Activated B cell treated with CpG ODN at 0.5 μM for 24 hours (primary cell): ENCODE data around the gene USP31. TPM values are rescaled to one million over a fixed set of nuclear protein-coding genes. Genes with fewer than 3 reads are reported as not detected.
"Not testable (repeated sequence)": the region's sequence is repeated elsewhere in the genome, so short reads cannot be mapped to it uniquely, and the experiment has no call there.

Source experiments
- ATAC-seq: fragments of 200-7000 bp; cut with Tn5 transposase; one replicate; pipeline ENCODE4 v1.10.0; 2021; ENCODE audit warnings: low read depth, mild to moderate bottlenecking, moderate library complexity
- CTCF ChIA-PET: fragments of 350-600 bp; sonication (Branson Sonifier 250); formaldehyde crosslinking; loops from one replicate; lab custom pipeline; 2021; ENCODE audit warnings: antibody characterized with exemption; lab: Charles Lee
- POLR2A ChIA-PET: fragments of 350-600 bp; sonication (Branson Sonifier 250); formaldehyde crosslinking; loops from one replicate; lab custom pipeline; 2021; ENCODE audit warnings: antibody characterized with exemption; lab: Charles Lee
- DNase-seq: peaks from one replicate; pipeline ENCODE4 v3.0.0; 2022
- H3K27ac Mint-ChIP-seq: one replicate; pipeline ENCODE4 v1.8.0; 2020; ENCODE audit warnings: mixed read lengths
- H3K27me3 Mint-ChIP-seq: one replicate; pipeline ENCODE4 v1.8.0; 2021; ENCODE audit warnings: mixed read lengths
- H3K36me3 Mint-ChIP-seq: one replicate; pipeline ENCODE4 v1.8.0; 2021; ENCODE audit warnings: low read depth, mixed read lengths
- H3K4me1 Mint-ChIP-seq: one replicate; pipeline ENCODE4 v1.8.0; 2021; ENCODE audit warnings: mixed read lengths
- H3K4me3 Mint-ChIP-seq: one replicate; pipeline ENCODE4 v1.8.0; 2020; ENCODE audit warnings: mild to moderate bottlenecking, mixed read lengths
- H3K9me3 Mint-ChIP-seq: one replicate; pipeline ENCODE4 v1.8.0; 2020; ENCODE audit warnings: mixed read lengths
- CTCF ChIP-seq: fragments of 200-600 bp; IDR thresholded peaks from one replicate; pipeline ENCODE4 v1.8.0; 2022; ENCODE audit warnings: antibody characterized with exemption, mild to moderate bottlenecking
- intact Hi-C: fragments of 100-400 bp; cut with micrococcal nuclease; formaldehyde crosslinking; loops from one replicate; pipeline ENCODE4 v1.15.1; 2024
- total RNA-seq: library from RNA; stranded (reverse); gene quantifications from 2 replicates; pipeline ENCODE4 v1.2.3, GENCODE V29; 2022

USP31 gene
- total RNA-seq, 1 donor from 2014 or later, result 4.6 TPM

GRCh38 chr16:23146877-23147601 is 2.2 kb downstream of the USP31 start:
- no peak for TF ChIP-seq CTCF
- Mint-ChIP-seq H3K9me3 (no peaks in the 10 kb centered on the region), H3K27ac (no peak overlapping the region), H3K36me3 (peaks cover 5% of the 10 kb centered on the region), H3K4me1 (peaks cover 11% of the 10 kb centered on the region), H3K27me3 (no peaks in the 10 kb centered on the region), H3K4me3 (no peak overlapping the region)
- intact Hi-C loops, result no loop called here
- ChIA-PET POLR2A (interaction anchor here (0.6 kb wide), 1 partner anchor 1586 kb away, joined by 7 read pairs; no protein-coding TSS in a partner anchor), CTCF (no interaction called here)
- no peak for DNase-seq
- no peak for ATAC-seq

GRCh38 chr16:23145608-23146007 is 3.6 kb downstream of the USP31 start:
- no peak for DNase-seq
- POLR2A ChIA-PET, result no interaction called here

GRCh38 chr16:23145186-23145585 is 4.1 kb downstream of the USP31 start:
- TF ChIP-seq CTCF, result no peak
- ChIA-PET CTCF (interaction anchor here (0.7 kb wide), 1 partner anchor 1553 kb away, joined by 3 read pairs; no protein-coding TSS in a partner anchor), POLR2A (no interaction called here)
- DNase-seq (no peak), ATAC-seq (no peak)
- intact Hi-C loops, result no loop called here
- H3K4me1 Mint-ChIP-seq, result peaks cover 11% of the 10 kb centered on the region
- H3K36me3 Mint-ChIP-seq, result peaks cover 5% of the 10 kb centered on the region
- H3K4me3 Mint-ChIP-seq, result no peak overlapping the region
- H3K27me3 Mint-ChIP-seq, result no peaks in the 10 kb centered on the region
- H3K27ac Mint-ChIP-seq, result no peak overlapping the region
- H3K9me3 Mint-ChIP-seq, result no peaks in the 10 kb centered on the region

More at GRCh38 chr16:23145608-23146007, 3.6 kb downstream of the USP31 start:
- ATAC-seq, result no peak
- H3K36me3 Mint-ChIP-seq, result peaks cover 5% of the 10 kb centered on the region
- intact Hi-C loops, result no loop called here
- no peak overlapping the region for H3K4me3 Mint-ChIP-seq
- H3K27me3 Mint-ChIP-seq, result no peaks in the 10 kb centered on the region
- H3K9me3 Mint-ChIP-seq, result no peaks in the 10 kb centered on the region
- peaks cover 11% of the 10 kb centered on the region for H3K4me1 Mint-ChIP-seq
- TF ChIP-seq CTCF, result no peak
- CTCF ChIA-PET, result no interaction called here
- H3K27ac Mint-ChIP-seq, result no peak overlapping the region

- H3K27me3 Mint-ChIP-seq, ATAC-seq, intact Hi-C loops, H3K36me3 Mint-ChIP-seq, H3K27ac Mint-ChIP-seq, DNase-seq, H3K4me1 Mint-ChIP-seq, H3K9me3 Mint-ChIP-seq, H3K4me3 Mint-ChIP-seq, POLR2A ChIA-PET: not testable (repeated sequence)
- CTCF ChIA-PET, result interaction anchor here (0.7 kb wide), 1 partner anchor 1552 kb away, joined by 3 read pairs; no protein-coding TSS in a partner anchor
These were observed 4.9 kb downstream of the USP31 start for GRCh38 chr16:23144393-23144792.

GRCh38 chr16:23143391-23143790 is 5.9 kb downstream of the USP31 start:
- intact Hi-C loops, result no loop called here
- peaks cover 3% of the 10 kb centered on the region for H3K36me3 Mint-ChIP-seq
- H3K4me1 Mint-ChIP-seq, result peaks cover 7% of the 10 kb centered on the region
- DNase-seq, result no peak
- no peak for ATAC-seq
- CTCF ChIA-PET, result no interaction called here
- POLR2A ChIA-PET, result no interaction called here
- no peaks in the 10 kb centered on the region for H3K9me3 Mint-ChIP-seq
- no peak for TF ChIP-seq CTCF
- no peak overlapping the region for H3K27ac Mint-ChIP-seq
- no peak overlapping the region for H3K4me3 Mint-ChIP-seq
- no peaks in the 10 kb centered on the region for H3K27me3 Mint-ChIP-seq
